HEK293 (cell line): ENCODE measurements around the gene KCNQ2.

Experiments used
- CTCF ChIA-PET: fragments of 350-600 bp; formaldehyde crosslinking; extraction: SDS; loops from one replicate; lab custom pipeline; 2021; ENCODE audit warnings: antibody characterized with exemption; lab: Yijun Ruan, JAX
- POLR2A ChIA-PET: fragments of 300-600 bp; formaldehyde crosslinking; extraction: SDS; loops from one replicate; lab custom pipeline; 2020; ENCODE audit warnings: antibody characterized with exemption, inconsistent platforms; lab: Yijun Ruan, JAX
- H3K27ac ChIP-seq: fragments of 200-500 bp; sonication (Bioruptor generic); 2 replicates; pipeline ENCODE4 v1.5.1; 2014; ENCODE audit warnings: low read depth, low read length, control low read depth, inconsistent platforms; ENCODE audit errors: extremely low read depth
- H3K36me3 ChIP-seq, 2 experiments: fragments of 200-500 bp in 1 of 2; sonication (Bioruptor generic) in 1 of 2; 1 replicate in 1 of 2; 2 replicates in 1 of 2; pipeline ENCODE4 v1.5.1; 2014 to 2017; ENCODE audit warnings: inconsistent platforms in 2 of 2, low read length in 2 of 2; ENCODE audit not compliant: control insufficient read depth in 2 of 2, insufficient read depth in 1 of 2
- H3K4me1 ChIP-seq: fragments of 200-500 bp; sonication (Bioruptor generic); 2 replicates; pipeline ENCODE4 v1.5.1; 2014; ENCODE audit warnings: mild to moderate bottlenecking, low read length, inconsistent platforms; ENCODE audit not compliant: control insufficient read depth, insufficient read depth
- H3K4me3 ChIP-seq: 2 replicates; pipeline ENCODE4 v1.5.1; 2011; ENCODE audit warnings: low read depth, mild to moderate bottlenecking, control low read depth, low read length, moderate library complexity
- H3K9me3 ChIP-seq: fragments of 200-500 bp; sonication (Bioruptor generic); 2 replicates; pipeline ENCODE4 v1.5.1; 2014; ENCODE audit warnings: low read depth, low read length, inconsistent platforms; ENCODE audit not compliant: control insufficient read depth, insufficient read depth
- BCL6B ChIP-seq: fragments of 450-650 bp; formaldehyde crosslinking; IDR thresholded peaks from 2 replicates; pipeline ENCODE4 v1.5.1; 2017; ENCODE audit warnings: missing biosample characterization, missing genetic modification characterization
- HOXC10 ChIP-seq: sonication (generic); formaldehyde crosslinking; IDR thresholded peaks from 2 replicates; pipeline ENCODE4 v1.8.1; 2023; ENCODE audit warnings: mild to moderate bottlenecking, missing genetic modification reagents
- INSM2 ChIP-seq: fragments of 450-650 bp; formaldehyde crosslinking; IDR thresholded peaks from 2 replicates; pipeline ENCODE4 v1.5.1; 2016; ENCODE audit warnings: missing biosample characterization, missing genetic modification characterization
- KLF16 ChIP-seq: fragments of 450-650 bp; formaldehyde crosslinking; IDR thresholded peaks from 2 replicates; pipeline ENCODE4 v1.5.1; 2017; ENCODE audit warnings: missing biosample characterization, missing genetic modification characterization
- KLF8 ChIP-seq: fragments of 450-650 bp; formaldehyde crosslinking; IDR thresholded peaks from 2 replicates; pipeline ENCODE4 v1.5.1; 2016; ENCODE audit warnings: missing biosample characterization, missing genetic modification characterization
- PRDM4 ChIP-seq: fragments of 450-650 bp; formaldehyde crosslinking; IDR thresholded peaks from 2 replicates; pipeline ENCODE4 v1.5.1; 2017; ENCODE audit warnings: missing biosample characterization, missing genetic modification characterization
- ZBTB17 ChIP-seq: fragments of 450-650 bp; formaldehyde crosslinking; IDR thresholded peaks from 2 replicates; pipeline ENCODE4 v1.5.1; 2016; ENCODE audit warnings: missing biosample characterization, missing genetic modification characterization
- ZBTB21 ChIP-seq: fragments of 450-650 bp; formaldehyde crosslinking; IDR thresholded peaks from 2 replicates; pipeline ENCODE4 v1.5.1; 2017; ENCODE audit warnings: missing biosample characterization, missing genetic modification characterization
- ZBTB6 ChIP-seq: fragments of 450-650 bp; formaldehyde crosslinking; IDR thresholded peaks from 2 replicates; pipeline ENCODE4 v1.5.1; 2017; ENCODE audit warnings: missing biosample characterization, missing genetic modification characterization
- ZBTB7A ChIP-seq: fragments of 450-650 bp; formaldehyde crosslinking; IDR thresholded peaks from 2 replicates; pipeline ENCODE4 v1.5.1; 2016; ENCODE audit warnings: low read depth, missing biosample characterization, missing genetic modification characterization
- ZBTB8A ChIP-seq: fragments of 450-650 bp; formaldehyde crosslinking; IDR thresholded peaks from 2 replicates; pipeline ENCODE4 v1.5.1; 2016; ENCODE audit warnings: missing biosample characterization, missing genetic modification characterization
- ZEB2 ChIP-seq: fragments of 450-650 bp; formaldehyde crosslinking; IDR thresholded peaks from 2 replicates; pipeline ENCODE4 v1.5.1; 2016; ENCODE audit warnings: missing biosample characterization, missing genetic modification characterization
- ZNF18 ChIP-seq: fragments of 450-650 bp; formaldehyde crosslinking; IDR thresholded peaks from 2 replicates; pipeline ENCODE4 v1.5.1; 2016; ENCODE audit warnings: missing biosample characterization, missing genetic modification characterization
- ZNF2 ChIP-seq: fragments of 450-650 bp; formaldehyde crosslinking; IDR thresholded peaks from 2 replicates; pipeline ENCODE4 v1.5.1; 2016; ENCODE audit warnings: missing biosample characterization, missing genetic modification characterization
- ZNF214 ChIP-seq: fragments of 450-650 bp; formaldehyde crosslinking; IDR thresholded peaks from 2 replicates; pipeline ENCODE4 v1.5.1; 2017; ENCODE audit warnings: missing biosample characterization, mild to moderate bottlenecking, missing genetic modification characterization, borderline replicate concordance
- ZNF24 ChIP-seq: fragments of 450-650 bp; formaldehyde crosslinking; IDR thresholded peaks from 2 replicates; pipeline ENCODE4 v1.5.1; 2016; ENCODE audit warnings: missing biosample characterization, missing genetic modification characterization
- ZNF324 ChIP-seq: fragments of 450-650 bp; formaldehyde crosslinking; IDR thresholded peaks from 2 replicates; pipeline ENCODE4 v1.5.1; 2016; ENCODE audit warnings: missing biosample characterization, missing genetic modification characterization
- ZNF366 ChIP-seq: fragments of 450-650 bp; formaldehyde crosslinking; conservative IDR thresholded peaks from 2 replicates; pipeline ENCODE4 v1.5.1; 2016; ENCODE audit warnings: missing biosample characterization, missing genetic modification characterization
- ZNF596 ChIP-seq: fragments of 450-650 bp; IDR thresholded peaks from 2 replicates; pipeline ENCODE4 v1.5.0; 2018; ENCODE audit warnings: missing biosample characterization, mild to moderate bottlenecking, missing genetic modification characterization, moderate library complexity
- ZNF610 ChIP-seq: fragments of 450-650 bp; formaldehyde crosslinking; IDR thresholded peaks from 2 replicates; pipeline ENCODE4 v1.5.1; 2016; ENCODE audit warnings: missing biosample characterization, missing genetic modification characterization, borderline replicate concordance
- ZNF629 ChIP-seq: fragments of 450-650 bp; formaldehyde crosslinking; IDR thresholded peaks from 2 replicates; pipeline ENCODE4 v1.5.1; 2017; ENCODE audit warnings: missing biosample characterization, missing genetic modification characterization
- ZNF654 ChIP-seq: fragments of 450-650 bp; formaldehyde crosslinking; IDR thresholded peaks from 2 replicates; pipeline ENCODE4 v1.5.1; 2016; ENCODE audit warnings: low read depth, missing biosample characterization, missing genetic modification characterization
- ZNF701 ChIP-seq: fragments of 450-650 bp; formaldehyde crosslinking; IDR thresholded peaks from 2 replicates; pipeline ENCODE4 v1.5.1; 2016; ENCODE audit warnings: missing biosample characterization, missing genetic modification characterization
- ZXDB ChIP-seq: fragments of 450-650 bp; formaldehyde crosslinking; IDR thresholded peaks from 2 replicates; pipeline ENCODE4 v1.5.1; 2016; ENCODE audit warnings: missing biosample characterization, missing genetic modification characterization

The KCNQ2 gene

GRCh38 chr20:63434599-63435378, 37.7 kb downstream of the KCNQ2 start (continued):
- 0 out of 2 replicates have a peak, but pooled peaks have one; percentile 26 for TF ChIP-seq ZXDB
- TF ChIP-seq ZNF366, result 0 out of 2 replicates have a peak, but pooled peaks have one; percentile 33
- TF ChIP-seq ZBTB7A (tag by site-specific recombination), result no peak
- 0 out of 2 replicates have a peak, but pooled peaks have one; percentile 39 for TF ChIP-seq ZNF24 (tag by site-specific recombination)
- no peak for TF ChIP-seq PRDM4 (tag by site-specific recombination)
- TF ChIP-seq ZNF629, result peak; percentile 45; the same call in 1 of the 2 replicates
- TF ChIP-seq ZBTB8A (tag by site-specific recombination), result 0 out of 2 replicates have a peak, but pooled peaks have one; percentile 14
- peak; percentile 30 for TF ChIP-seq ZNF654 (tag by site-specific recombination)
- peak; percentile 69; the same call in 1 of the 2 replicates for TF ChIP-seq KLF8
- peak; percentile 75; the same call in 1 of the 2 replicates for TF ChIP-seq ZEB2 (tag by site-specific recombination)
- TF ChIP-seq ZNF610 (tag by site-specific recombination), result peak; percentile 38; the same call in 1 of the 2 replicates
- peak; percentile 86 for TF ChIP-seq ZNF2 (tag by site-specific recombination)
- peak; percentile 74; the same call in 1 of the 2 replicates for TF ChIP-seq INSM2 (tag by site-specific recombination)
- TF ChIP-seq KLF16, result peak; percentile 58; the same call in 1 of the 2 replicates
- 0 out of 2 replicates have a peak, but pooled peaks have one; percentile 21 for TF ChIP-seq ZBTB17 (tag by site-specific recombination)
- TF ChIP-seq ZBTB6, result no peak
- 0 out of 2 replicates have a peak, but pooled peaks have one; percentile 37 for TF ChIP-seq ZNF324 (tag by site-specific recombination)

- Histone ChIP-seq H3K4me3 (no peak overlapping the region), H3K27ac (no peak overlapping the region), H3K4me1 (no peaks in the 10 kb centered on the region), H3K36me3 (no peaks in the 10 kb centered on the region), H3K9me3 (no peaks in the 10 kb centered on the region)
- ChIA-PET POLR2A (no interaction called here), CTCF (interaction anchor here (0.6 to 0.8 kb wide), 5 partner anchors 28 to 205 kb away, joined by 3 to 4 read pairs (median 4); no protein-coding TSS in a partner anchor)
- no peak for TF ChIP-seq ZBTB21
- TF ChIP-seq ZNF214 (tag by site-specific recombination), result no peak
- TF ChIP-seq ZNF701 (tag by site-specific recombination), result no peak
- TF ChIP-seq ZNF18 (tag by site-specific recombination), result no peak
- no peak for TF ChIP-seq HOXC10 (CRISPR knock-in tag)
- TF ChIP-seq ZNF596 (tag by site-specific recombination), result no peak
- no peak for TF ChIP-seq BCL6B (tag by site-specific recombination)
Observed at GRCh38 chr20:63433756-63434531, 38.5 kb downstream of the KCNQ2 start.
